NCI-H524 treated with DMSO at 0.1 percent for 48 hours (cell line): ENCODE data around the gene ACSL6.
A peak's percentile ranks its signal among the peaks of the same experiment; 100 is the strongest.

Experiments used
- DNase-seq: peaks from one replicate; lab custom pipeline; 2025; lab: John Stamatoyannopoulos, UW

Gene ACSL6, protein sequence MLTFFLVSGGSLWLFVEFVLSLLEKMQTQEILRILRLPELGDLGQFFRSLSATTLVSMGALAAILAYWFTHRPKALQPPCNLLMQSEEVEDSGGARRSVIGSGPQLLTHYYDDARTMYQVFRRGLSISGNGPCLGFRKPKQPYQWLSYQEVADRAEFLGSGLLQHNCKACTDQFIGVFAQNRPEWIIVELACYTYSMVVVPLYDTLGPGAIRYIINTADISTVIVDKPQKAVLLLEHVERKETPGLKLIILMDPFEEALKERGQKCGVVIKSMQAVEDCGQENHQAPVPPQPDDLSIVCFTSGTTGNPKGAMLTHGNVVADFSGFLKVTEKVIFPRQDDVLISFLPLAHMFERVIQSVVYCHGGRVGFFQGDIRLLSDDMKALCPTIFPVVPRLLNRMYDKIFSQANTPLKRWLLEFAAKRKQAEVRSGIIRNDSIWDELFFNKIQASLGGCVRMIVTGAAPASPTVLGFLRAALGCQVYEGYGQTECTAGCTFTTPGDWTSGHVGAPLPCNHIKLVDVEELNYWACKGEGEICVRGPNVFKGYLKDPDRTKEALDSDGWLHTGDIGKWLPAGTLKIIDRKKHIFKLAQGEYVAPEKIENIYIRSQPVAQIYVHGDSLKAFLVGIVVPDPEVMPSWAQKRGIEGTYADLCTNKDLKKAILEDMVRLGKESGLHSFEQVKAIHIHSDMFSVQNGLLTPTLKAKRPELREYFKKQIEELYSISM

DNA sequence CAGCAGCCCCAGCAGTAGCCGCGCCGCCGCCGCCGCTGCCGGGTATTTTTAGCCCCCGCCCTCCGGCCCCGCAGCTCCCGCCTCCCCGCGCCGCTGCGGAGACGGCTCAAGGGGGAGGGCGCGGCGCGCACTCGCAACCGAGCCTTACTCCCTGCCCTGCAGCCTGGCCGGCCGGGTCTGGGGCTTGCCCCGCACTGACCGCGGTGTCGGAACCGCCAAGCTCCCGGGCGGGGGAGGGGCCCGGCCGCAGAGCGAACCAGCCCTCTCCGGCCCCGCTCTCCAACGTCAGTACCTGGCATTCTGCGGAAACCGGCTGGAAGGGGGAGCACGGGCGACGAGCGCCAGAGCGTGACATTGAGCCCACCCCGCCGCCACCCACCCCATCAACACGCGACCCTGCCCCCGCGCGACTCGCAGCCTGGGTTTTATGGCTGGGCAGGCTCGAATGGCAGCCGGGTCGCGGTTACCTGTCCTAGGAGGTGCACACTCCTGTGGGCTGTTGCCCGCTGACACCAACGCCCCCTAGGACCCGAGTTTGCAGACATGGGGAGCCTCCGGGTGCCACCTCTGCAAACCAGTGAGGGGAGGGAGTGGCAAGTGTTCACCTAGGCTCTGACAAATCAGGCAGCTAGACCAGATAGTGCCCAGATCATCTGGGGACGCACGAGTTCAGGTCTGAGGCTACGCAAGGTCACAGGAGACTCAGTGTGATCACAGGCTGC is at the start of gene ACSL6:
ACSL6 (minus strand) TSS at position 37 of the 722 bp plus-strand sequence. CDS start 105 bp downstream, outside the sequence.
- DNase-seq = no peak

DNA sequence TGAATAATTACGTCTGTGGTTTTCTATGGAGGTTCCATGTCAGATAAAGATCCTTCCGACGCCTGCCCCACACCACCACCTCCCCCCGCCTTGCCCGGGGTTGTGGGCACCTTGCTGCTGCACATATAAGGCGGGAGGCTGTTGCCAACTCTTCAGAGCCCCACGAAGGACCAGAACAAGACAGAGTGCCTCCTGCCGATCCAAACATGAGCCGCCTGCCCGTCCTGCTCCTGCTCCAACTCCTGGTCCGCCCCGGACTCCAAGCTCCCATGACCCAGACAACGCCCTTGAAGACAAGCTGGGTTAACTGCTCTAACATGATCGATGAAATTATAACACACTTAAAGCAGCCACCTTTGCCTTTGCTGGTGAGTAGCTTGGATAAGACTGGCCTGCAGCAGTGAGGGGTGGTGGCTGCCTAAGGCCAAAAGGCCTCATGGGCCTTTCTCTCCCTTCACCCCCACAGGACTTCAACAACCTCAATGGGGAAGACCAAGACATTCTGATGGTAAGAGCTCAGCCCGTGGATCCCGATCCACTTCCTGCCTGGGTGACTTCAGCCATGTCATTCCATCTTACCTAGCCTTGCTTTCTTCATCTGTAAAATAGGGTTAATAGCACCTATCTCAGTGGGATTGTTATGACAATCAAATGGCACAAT is 49.2 kb upstream of the ACSL6 start, which contains the start of gene IL3:
IL3 (plus strand) TSS at position 155 of the 661 bp plus-strand sequence; CDS start at position 207, 52 bp downstream.
- DNase-seq = no peak

DNA sequence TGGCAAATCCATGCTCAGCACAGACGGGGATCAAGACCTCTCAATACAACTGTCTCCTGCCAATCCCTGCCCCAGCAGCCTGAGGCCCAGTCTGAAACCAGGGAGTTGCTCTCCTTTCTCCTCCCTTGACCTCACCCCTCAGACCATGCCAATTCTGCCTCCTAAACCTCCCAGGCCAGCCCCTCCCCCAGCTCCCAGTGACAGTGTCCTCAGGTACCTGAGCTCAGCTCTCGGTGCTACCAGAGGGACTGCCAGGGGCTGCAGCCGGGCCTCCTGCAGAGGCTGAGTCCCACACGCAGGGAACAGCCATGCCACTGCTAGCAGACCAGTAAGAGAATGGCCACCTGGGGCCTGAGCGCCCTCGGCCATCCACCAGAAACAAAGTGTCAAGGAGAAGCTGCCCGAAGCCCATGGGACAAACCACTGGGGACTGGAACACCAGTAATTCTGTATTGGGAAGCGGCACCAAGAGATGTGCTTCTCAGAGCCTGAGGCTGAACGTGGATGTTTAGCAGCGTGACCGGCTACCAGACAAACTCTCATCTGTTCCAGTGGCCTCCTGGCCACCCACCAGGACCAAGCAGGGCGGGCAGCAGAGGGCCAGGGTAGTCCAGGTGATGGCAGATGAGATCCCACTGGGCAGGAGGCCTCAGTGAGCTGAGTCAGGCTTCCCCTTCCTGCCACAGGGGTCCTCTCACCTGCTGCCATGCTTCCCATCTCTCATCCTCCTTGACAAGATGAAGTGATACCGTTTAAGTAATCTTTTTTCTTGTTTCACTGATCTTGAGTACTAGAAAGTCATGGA is 48.4 kb upstream of the ACSL6 start:
- no peak for DNase-seq

DNA sequence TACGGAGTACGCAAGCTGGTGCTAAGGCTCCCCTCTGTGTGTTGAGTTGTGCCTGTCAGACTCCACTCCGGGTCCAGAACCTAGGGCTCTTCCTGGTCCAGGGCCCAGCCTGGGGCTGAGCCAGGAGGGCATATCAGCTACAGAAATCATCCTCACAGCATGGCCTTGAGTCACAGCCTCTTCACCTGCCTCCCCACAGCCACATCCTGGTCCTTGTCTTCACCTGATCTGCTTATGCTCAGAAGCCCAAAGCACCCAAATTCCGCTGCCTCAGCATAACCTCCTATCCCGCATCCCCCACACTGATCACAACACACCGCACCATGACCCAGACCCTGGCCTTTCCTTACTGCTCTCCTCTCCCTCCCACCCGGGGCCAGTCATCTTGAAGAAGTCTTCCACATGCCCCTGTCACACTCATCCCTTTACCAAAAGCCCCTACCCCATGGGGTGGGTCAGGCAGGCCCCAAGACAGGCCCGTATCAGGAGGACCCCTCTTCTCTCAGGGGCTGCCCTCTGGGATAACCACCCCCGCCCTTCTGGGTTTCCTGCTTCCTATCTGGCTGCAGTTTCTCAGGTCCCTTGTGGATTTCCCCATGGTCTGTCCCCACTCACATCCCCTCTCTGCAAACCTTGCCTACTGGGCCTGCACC is 47.7 kb upstream of the ACSL6 start:
- DNase-seq = no peak

DNA sequence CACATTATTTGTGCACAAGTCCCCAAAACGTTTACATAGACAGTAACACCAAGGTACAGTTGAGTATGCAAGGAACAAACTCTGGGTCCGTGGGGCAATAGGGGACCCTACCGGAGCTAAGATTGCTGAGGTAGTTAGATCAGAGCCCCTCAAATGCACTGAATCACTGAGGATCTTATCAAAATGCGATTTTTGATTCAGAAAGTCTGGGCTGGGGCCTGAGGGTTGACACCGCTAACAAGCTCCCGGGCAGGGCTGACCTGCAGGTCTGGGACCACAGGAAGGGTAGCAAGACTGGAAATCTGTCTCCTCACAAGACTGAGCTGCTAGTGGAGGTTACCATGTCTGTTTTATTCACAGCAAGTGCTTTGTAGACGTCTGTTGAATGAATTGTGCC is 47.2 kb upstream of the ACSL6 start:
- no peak for DNase-seq

DNA sequence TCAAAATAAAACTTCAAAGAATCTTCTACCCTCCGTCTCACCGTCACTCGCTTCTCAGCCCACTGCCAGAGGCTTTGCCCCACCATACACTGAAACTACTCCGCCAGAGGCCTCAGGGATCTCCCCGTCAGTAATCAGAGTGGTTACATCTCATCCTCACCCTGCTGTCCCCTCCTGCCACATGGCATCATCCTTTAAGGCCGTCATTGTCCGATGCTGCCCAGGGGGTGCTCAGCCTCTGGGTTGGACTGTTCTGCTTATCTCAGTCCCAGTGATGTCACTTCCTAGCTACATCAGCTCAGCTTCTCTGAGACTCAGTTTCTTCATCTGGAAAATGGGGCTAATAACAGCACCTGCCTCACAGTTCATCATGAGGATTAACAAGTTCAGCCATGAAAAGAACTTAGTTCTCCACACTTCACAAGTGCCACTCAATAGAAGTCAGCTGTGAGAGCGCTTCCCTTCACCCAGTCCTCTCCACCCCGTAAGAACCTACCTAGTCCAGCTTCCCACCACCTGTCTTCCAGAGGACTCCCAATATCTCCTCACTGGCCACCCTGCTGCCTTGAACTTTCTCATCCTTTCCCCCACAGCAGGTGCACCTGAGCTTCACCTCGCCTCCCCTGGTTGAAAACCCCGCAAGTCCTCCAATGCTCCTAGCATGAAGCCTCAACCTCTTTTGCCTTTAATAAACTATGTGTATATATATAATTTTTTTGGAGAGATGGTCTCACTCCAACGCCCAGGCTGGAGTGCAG is 46.2 kb upstream of the ACSL6 start:
- DNase-seq = no peak

DNA sequence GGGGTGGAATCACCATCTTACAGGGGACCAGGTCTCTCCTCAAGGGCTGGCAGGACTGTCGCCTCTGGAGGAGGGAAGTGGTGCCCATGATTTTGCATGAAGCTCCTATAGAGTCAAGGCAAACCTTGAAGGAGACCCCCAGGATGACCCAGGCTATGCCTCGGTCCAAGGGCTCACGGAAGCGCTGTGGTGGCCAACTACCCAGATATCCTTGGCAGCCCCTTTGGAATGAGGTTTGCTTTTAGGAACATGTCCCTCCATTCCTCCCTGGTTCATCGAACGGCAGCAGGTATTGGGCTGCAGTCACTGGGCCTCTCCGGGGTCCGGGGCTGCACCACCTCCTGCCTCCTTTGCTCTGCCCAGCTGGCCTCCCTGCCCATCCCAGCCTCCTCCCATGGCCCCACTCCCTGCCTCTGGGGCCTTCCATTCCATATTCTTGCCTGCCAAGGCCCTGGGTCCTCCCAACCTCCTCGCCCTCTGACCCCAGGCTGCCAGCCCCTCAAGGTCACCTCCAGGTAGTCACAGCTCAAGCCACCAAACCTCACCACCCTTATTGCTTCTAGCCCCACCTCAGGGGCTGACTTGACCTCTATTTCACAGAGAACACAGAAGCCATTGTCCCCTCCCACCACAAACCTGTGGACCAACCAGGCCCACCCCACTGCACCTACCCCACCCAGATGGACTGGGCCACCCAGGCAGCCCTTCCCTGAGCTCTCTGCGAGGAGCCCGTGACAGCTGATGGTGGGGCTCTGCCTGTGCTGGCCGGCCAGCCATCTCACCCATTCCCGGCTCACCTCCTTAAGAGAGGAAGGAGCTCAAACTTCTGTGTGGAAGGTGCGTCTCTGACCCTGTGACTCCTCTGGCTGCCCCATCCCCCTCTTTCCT is 45.4 kb upstream of the ACSL6 start:
- DNase-seq = no peak

DNA sequence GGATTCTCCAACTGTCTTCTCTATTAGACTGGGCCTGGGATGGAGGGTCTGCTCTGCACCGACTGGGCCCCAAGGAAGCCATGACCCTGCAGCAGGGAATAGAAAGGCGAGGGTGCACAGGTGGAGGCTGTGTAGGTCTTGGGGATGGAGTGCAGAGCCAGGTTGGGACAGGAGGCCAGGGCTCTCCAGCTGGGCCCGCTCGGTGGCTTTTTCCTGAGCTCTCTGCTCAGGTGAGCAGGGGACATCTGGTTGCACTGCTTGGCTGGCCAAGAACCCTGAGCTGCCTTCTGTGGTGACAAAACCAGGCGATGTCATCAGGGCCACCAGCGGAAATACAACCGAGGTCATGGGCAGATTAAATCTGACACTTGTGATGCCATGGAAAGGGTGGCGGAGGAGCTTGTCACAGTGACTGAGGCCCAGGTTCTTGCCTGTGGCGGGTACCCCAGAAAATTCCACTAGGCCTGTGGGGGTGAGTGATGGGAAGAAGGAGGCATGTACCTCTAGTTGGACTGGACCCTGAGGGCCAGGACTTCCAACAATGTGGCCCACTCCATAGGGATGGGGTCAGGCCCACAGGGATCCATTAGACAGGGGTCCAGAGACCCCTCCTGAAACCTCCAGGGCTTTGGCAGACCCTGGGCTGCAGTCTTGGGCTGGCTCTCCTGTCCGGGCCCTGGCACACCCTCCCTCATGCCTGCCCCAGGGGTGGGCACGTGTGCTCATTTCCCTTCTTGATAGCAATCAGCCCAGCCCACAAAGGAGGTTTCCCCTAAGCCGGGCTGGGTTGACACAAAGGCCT is 44.6 kb upstream of the ACSL6 start:
- DNase-seq = no peak

DNA sequence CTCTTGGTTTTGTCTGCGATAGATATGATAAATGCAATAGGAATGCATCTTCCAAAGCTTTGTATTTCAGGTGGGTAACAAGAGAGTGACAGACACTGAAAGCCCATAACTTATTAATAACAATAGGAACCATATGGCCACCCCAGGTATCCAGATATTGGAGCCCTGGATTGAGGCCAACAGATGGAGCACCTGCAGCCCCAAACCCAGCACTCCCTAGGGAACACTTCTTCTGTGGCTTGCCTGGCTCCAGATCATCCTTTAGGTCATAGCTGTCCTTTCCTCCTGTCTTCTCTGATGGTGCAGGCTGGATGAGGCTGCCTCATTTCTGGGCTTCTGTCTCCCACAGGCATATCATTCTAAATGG is 44.0 kb upstream of the ACSL6 start:
- DNase-seq = peak; percentile 52

DNA sequence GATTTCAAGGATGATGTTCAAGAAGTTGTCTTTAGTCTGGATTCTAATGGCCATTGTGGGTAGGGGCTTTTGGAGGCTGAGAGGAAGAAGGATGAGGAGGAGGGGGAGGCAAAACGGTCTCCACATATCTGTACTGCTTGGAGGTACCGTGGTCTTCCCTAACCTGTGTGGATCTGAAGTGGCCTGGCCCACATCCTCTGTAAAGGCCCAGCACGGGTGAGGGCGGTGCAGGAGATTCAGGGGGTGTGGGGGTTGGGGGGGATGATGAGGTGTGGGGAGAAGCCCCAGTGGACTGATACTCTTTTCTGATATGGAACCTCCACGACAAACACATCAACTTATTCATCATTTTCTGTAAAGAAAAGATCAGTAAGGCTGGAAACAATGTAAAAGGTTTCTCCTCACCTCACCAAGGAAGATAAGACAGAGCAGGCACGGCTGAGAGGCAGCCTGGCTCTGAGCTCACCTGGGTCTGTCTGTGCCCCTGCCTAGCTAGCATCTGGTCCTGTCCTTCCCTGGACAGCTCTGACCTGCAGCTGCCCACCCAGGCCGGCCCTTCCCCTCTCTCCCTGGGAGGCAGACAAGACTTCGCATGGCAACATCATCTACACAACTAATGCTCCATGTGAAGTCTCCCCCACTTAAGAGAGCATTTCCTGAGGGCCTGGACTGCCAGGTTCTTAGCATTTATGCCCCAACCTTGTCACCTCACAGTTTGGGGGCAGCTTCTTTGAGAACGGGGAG is 43.4 kb upstream of the ACSL6 start:
- no peak for DNase-seq

DNA sequence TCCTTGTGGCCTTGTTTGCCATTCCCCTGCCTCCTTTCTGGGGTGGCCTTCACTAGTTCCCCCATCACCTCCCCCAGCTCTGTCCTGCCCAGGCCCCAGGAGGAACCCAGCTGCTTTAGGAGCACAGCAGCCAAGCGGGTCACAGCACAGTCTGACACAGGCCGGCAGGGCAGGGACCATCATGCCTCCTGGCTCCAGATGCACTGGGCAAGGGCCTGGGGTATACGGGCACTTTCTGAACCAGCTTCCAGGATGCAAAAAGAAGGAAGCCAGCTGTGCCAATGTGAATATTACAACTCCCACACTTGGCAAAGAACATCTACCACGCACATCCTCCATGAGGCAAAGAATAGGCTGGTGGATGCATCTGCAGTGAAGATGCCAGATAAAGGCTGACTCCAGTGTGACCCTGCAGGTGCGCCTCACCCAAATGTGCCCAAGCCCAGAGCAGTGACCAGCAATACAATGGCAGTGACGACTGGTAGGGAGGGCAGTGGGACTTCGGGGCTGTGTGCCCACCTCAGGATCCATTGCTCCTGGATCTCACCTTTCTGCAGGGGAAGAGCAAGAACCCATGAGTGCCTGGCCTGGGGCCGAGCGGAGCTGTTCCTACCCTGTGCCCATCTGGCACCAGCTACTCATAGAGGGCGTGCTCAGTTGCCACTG is 42.7 kb upstream of the ACSL6 start:
- no peak for DNase-seq

DNA sequence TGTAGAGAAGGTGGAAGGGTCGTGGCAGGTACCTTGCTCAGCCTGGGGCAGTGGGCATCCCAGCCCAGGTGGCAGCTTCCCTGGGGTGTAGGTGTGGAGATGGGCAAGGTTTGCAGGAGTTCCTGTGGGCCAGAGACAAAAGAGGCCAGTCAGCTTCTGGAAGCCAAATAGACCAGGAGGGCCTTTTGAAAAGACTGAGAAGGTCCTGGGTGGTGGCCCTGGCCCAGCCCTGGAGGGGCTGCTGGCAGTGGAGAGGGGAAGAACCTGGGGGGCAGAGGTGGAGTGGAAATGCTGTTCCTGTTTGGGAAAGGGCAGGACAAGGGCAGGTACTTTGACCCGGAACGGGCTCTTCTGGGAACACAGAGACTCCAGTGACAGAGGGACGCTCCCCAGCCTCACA is 42.0 kb upstream of the ACSL6 start:
- no peak for DNase-seq

DNA sequence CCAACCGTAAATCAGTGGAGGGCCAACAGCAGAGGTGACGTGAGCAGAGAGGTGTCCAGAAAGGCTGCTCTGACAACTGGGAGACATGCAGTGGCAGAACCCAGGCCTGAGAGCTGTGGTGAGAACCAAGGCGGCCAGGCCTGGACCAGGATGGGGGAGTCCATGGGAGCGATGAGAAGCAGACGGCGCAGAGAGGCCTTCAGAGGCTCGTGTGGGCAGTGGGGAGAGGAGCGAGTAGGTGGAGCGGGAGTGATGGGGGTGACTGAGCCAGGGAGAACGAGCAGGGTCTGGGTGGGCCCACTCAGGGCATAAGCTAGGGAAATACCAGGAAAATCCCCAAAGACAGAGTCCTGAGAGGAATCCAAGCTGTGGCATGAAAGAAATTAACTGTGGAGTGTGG is 41.1 kb upstream of the ACSL6 start:
- no peak for DNase-seq

DNA sequence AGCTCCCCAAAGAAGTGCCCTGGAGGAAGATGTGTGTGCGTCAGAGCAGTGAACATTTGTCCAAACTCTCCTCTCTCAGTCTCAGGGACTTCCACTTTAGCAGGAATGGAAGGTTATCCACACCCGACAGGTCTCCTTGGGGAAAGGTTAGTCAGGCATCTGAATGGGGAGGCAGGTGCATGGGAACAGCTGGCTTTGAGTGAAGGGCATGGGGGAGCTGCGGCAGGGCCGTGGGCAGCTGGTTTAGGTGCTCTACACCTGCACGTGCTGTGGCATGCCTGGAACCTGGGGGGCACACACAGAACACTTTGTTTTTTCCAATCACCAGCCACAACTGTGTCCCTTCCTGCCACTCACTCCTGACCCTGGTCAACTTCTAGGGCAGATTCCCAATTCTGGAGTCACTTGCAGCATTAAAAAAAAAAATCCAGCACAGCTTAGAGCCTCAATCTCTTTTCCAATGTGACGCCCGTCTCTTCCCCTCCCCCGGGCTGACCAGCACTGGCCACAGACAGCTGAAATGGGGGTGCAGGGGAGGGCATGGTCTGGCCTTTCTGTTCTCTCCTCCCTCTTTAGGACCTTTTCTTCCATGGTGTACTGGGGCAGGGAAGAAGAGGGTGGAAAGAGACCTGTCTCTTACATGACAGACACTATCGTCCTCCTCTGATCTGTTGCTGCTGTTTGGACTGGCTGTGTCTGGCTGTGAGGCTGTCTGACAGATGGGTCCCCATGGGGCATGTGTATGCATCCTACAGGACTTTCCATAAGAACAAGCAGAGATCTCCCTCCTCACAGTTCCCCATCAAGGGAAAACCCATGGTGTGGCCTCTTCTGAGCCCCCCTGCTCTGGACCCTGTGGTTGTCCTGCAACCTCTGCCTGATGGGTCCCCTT is 39.4 kb upstream of the ACSL6 start:
- DNase-seq = no peak

DNA sequence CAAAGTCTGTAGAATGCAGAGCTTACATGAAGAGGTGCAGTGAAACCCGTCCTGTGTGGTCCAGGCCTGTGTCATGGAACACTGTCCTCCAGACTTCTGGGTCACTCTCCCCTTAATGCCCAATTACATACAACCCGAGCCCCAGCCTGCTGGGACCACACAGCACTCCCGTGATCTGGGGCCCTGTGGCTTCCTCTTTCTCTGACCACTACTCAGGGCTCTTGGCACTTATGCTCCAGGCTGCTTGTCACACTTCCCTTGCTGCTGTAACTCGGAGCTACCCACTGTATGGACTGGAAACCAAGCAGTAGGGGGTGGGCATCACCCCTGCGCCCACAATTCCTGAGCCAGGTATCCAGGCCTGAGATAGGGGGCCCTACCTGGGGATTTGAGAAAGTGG is 38.7 kb upstream of the ACSL6 start:
- no peak for DNase-seq

DNA sequence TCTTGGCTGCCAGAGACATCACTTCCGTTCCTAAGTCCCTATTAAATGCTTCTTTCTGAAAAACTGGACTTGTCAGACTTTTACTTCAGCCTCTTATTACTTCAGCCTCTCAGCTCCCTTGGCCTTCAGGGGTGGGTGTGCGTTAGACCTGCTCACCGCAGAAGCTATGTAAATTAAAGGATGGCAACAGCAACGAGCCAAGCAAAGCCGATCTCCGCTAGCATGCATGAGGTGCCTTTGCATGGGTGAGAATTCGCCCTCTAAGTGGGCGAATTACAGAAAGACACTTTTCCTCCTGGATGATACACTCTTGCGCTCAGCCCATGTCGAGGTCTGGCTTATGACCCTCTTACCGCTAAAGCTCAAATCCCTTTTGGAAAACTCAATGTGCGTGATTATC is 38.1 kb upstream of the ACSL6 start:
- DNase-seq = no peak
